Central memory CD8-positive, alpha-beta T cell (primary cell): ENCODE data around the gene GNPDA1.

ENCODE experiments used
- ATAC-seq: fragments of 150-1000 bp; cut with Tn5 transposase; replicated peaks from 2 replicates; pipeline ENCODE4 v1.10.0; 2022; ENCODE audit warnings: mild to moderate bottlenecking, moderate FRiP score, moderate number of reproducible peaks; ENCODE audit not compliant: poor library complexity, severe bottlenecking; ENCODE audit errors: extremely low read depth
- DNase-seq, 2 donors: peaks; one replicate each; pipeline ENCODE4 v3.0.0; 2021; ENCODE audit warnings: low spot score in 2 of 2
- H3K27ac Mint-ChIP-seq: one replicate; pipeline ENCODE4 v1.8.0; 2022; ENCODE audit warnings: low read depth, mild to moderate bottlenecking, moderate library complexity, mixed read lengths
- H3K27me3 Mint-ChIP-seq: one replicate; pipeline ENCODE4 v1.8.0; 2022; ENCODE audit warnings: mixed read lengths
- H3K36me3 Mint-ChIP-seq: one replicate; pipeline ENCODE4 v1.8.0; 2022; ENCODE audit warnings: mild to moderate bottlenecking, moderate library complexity, mixed read lengths; ENCODE audit not compliant: insufficient read depth
- H3K4me1 Mint-ChIP-seq: one replicate; pipeline ENCODE4 v1.8.0; 2022; ENCODE audit warnings: mixed read lengths
- H3K4me3 Mint-ChIP-seq: one replicate; pipeline ENCODE4 v1.8.0; 2022; ENCODE audit warnings: mild to moderate bottlenecking, moderate library complexity, mixed read lengths
- H3K9me3 Mint-ChIP-seq: one replicate; pipeline ENCODE4 v1.8.0; 2022; ENCODE audit warnings: mixed read lengths

The GNPDA1 gene

GRCh38 chr5:141968914-141969608 is 43.8 kb downstream of the GNPDA1 start, which contains the start of gene RNF14:
Gene RNF14 (plus strand): TSS chr5:141969105. CDS start chr5:141973589, 4,484 bp downstream.
- Mint-ChIP-seq H3K4me3 (peak within 1 kb of the TSS; percentile 95), H3K36me3 (peaks cover 27% of the 10 kb centered on the region), H3K4me1 (peaks cover 43% of the 10 kb centered on the region), H3K9me3 (no peaks in the 10 kb centered on the region), H3K27ac (peak within 1 kb of the TSS; percentile 98), H3K27me3 (no peaks in the 10 kb centered on the region)
- ATAC-seq (peak; percentile 98), DNase-seq (peak; percentile 89 to 90)

- H3K27ac Mint-ChIP-seq = peak overlapping the region; percentile 33
- H3K4me3 Mint-ChIP-seq = no peak overlapping the region
- no peaks in the 10 kb centered on the region for H3K9me3 Mint-ChIP-seq
- H3K4me1 Mint-ChIP-seq = peaks cover 42% of the 10 kb centered on the region
- no peak for DNase-seq
- no peaks in the 10 kb centered on the region for H3K27me3 Mint-ChIP-seq
- ATAC-seq = no peak
- peaks cover 19% of the 10 kb centered on the region for H3K36me3 Mint-ChIP-seq
Measured at GRCh38 chr5:141966963-141967333, 45.9 kb downstream of the GNPDA1 start.

GRCh38 chr5:141966275-141966962 is 46.4 kb downstream of the GNPDA1 start:
- Mint-ChIP-seq H3K27me3 (no peaks in the 10 kb centered on the region), H3K9me3 (no peaks in the 10 kb centered on the region), H3K27ac (peak overlapping the region; percentile 33), H3K36me3 (peaks cover 18% of the 10 kb centered on the region), H3K4me1 (peaks cover 45% of the 10 kb centered on the region), H3K4me3 (no peak overlapping the region)
- ATAC-seq (no peak), DNase-seq (no peak)

- Mint-ChIP-seq H3K36me3 (peaks cover 13% of the 10 kb centered on the region), H3K4me1 (peaks cover 50% of the 10 kb centered on the region), H3K4me3 (no peak overlapping the region), H3K9me3 (no peaks in the 10 kb centered on the region), H3K27me3 (no peaks in the 10 kb centered on the region), H3K27ac (no peak overlapping the region)
- DNase-seq = no peak
- no peak for ATAC-seq
Measured at GRCh38 chr5:141965071-141965470, 47.8 kb downstream of the GNPDA1 start.

GRCh38 chr5:141963701-141964100 is 49.1 kb downstream of the GNPDA1 start:
- no peaks in the 10 kb centered on the region for H3K27me3 Mint-ChIP-seq
- ATAC-seq (no peak), DNase-seq (no peak)
- H3K9me3 Mint-ChIP-seq = no peaks in the 10 kb centered on the region
- H3K27ac Mint-ChIP-seq = no peak overlapping the region
- peaks cover 49% of the 10 kb centered on the region for H3K4me1 Mint-ChIP-seq
- H3K4me3 Mint-ChIP-seq = no peak overlapping the region
- peaks cover 6% of the 10 kb centered on the region for H3K36me3 Mint-ChIP-seq

GRCh38 chr5:141961466-141961865 is 51.4 kb downstream of the GNPDA1 start:
- DNase-seq = no peak
- H3K27me3 Mint-ChIP-seq = no peaks in the 10 kb centered on the region
- peaks cover 1% of the 10 kb centered on the region for H3K36me3 Mint-ChIP-seq
- peaks cover 46% of the 10 kb centered on the region for H3K4me1 Mint-ChIP-seq
- no peak for ATAC-seq
- peak overlapping the region; percentile 23 for H3K4me3 Mint-ChIP-seq
- H3K27ac Mint-ChIP-seq = peak overlapping the region; percentile 59
- no peaks in the 10 kb centered on the region for H3K9me3 Mint-ChIP-seq

GRCh38 chr5:141960449-141961323 is 52.1 kb downstream of the GNPDA1 start:
- DNase-seq (peak; percentile 85 to 91), ATAC-seq (peak; percentile 98)
- Mint-ChIP-seq H3K9me3 (no peaks in the 10 kb centered on the region), H3K27ac (peak overlapping the region; percentile 59), H3K4me1 (peaks cover 46% of the 10 kb centered on the region), H3K4me3 (peak overlapping the region; percentile 23), H3K27me3 (no peaks in the 10 kb centered on the region), H3K36me3 (peaks cover 1% of the 10 kb centered on the region)

- ATAC-seq = no peak
- Mint-ChIP-seq H3K4me1 (peaks cover 46% of the 10 kb centered on the region), H3K27ac (peak overlapping the region; percentile 62), H3K4me3 (no peak overlapping the region), H3K27me3 (no peaks in the 10 kb centered on the region), H3K36me3 (peaks cover 1% of the 10 kb centered on the region), H3K9me3 (no peaks in the 10 kb centered on the region)
- no peak for DNase-seq
Measured at GRCh38 chr5:141960018-141960417, 52.8 kb downstream of the GNPDA1 start.

- no peak overlapping the region for H3K4me3 Mint-ChIP-seq
- H3K36me3 Mint-ChIP-seq = peaks cover 1% of the 10 kb centered on the region
- peaks cover 46% of the 10 kb centered on the region for H3K4me1 Mint-ChIP-seq
- no peaks in the 10 kb centered on the region for H3K27me3 Mint-ChIP-seq
- no peak overlapping the region for H3K27ac Mint-ChIP-seq
- no peak for ATAC-seq
- no peak for DNase-seq
- no peaks in the 10 kb centered on the region for H3K9me3 Mint-ChIP-seq
Measured at GRCh38 chr5:141958546-141959172, 54.2 kb downstream of the GNPDA1 start.

GRCh38 chr5:141958113-141958512 is 54.7 kb downstream of the GNPDA1 start, which contains the start of gene PCDH12:
Gene PCDH12 (minus strand): TSS chr5:141958202. CDS start chr5:141957851, 351 bp downstream.
- peaks cover 46% of the 10 kb centered on the region for H3K4me1 Mint-ChIP-seq

GRCh38 chr5:141957367-141957996 is 55.3 kb downstream of the GNPDA1 start:
- no peak for DNase-seq
- Mint-ChIP-seq H3K4me3 (no peak overlapping the region), H3K36me3 (peaks cover 1% of the 10 kb centered on the region), H3K9me3 (no peaks in the 10 kb centered on the region), H3K27me3 (no peaks in the 10 kb centered on the region), H3K27ac (no peak overlapping the region), H3K4me1 (peaks cover 46% of the 10 kb centered on the region)
- no peak for ATAC-seq

More at GRCh38 chr5:141958113-141958512, 54.7 kb downstream of the GNPDA1 start, which contains the start of gene PCDH12:
- Mint-ChIP-seq H3K27me3 (no peaks in the 10 kb centered on the region), H3K36me3 (peaks cover 1% of the 10 kb centered on the region), H3K4me3 (no peak within 1 kb of the TSS), H3K27ac (no peak within 1 kb of the TSS), H3K9me3 (no peaks in the 10 kb centered on the region)
- ATAC-seq = no peak
- DNase-seq = no peak

- Mint-ChIP-seq H3K9me3 (no peaks in the 10 kb centered on the region), H3K4me3 (no peak overlapping the region), H3K36me3 (peaks cover 2% of the 10 kb centered on the region), H3K27me3 (no peaks in the 10 kb centered on the region), H3K27ac (no peak overlapping the region), H3K4me1 (peaks cover 19% of the 10 kb centered on the region)
- DNase-seq = no peak
- no peak for ATAC-seq
Measured at GRCh38 chr5:141954194-141954593, 58.6 kb downstream of the GNPDA1 start.
